Kidney epithelial cell (primary cell): ENCODE data around the gene MYO5A. TPM values are rescaled to one million over a fixed set of nuclear protein-coding genes. Genes with fewer than 3 reads are reported as not detected.

ENCODE experiments used
- DNase-seq: peaks from one replicate; pipeline ENCODE4 v3.0.0-alpha.2; 2010; ENCODE audit warnings: low read depth
- H3K27me3 ChIP-seq: 2 replicates; pipeline ENCODE4 v1.6.0; 2011; ENCODE audit warnings: low read length; ENCODE audit not compliant: control insufficient read depth, insufficient read depth
- H3K36me3 ChIP-seq: 2 replicates; pipeline ENCODE4 v1.5.1; 2011; ENCODE audit warnings: low read length; ENCODE audit not compliant: control insufficient read depth, insufficient read depth
- H3K4me3 ChIP-seq: 2 replicates; pipeline ENCODE4 v1.5.1; 2011; ENCODE audit warnings: low read depth, mild to moderate bottlenecking, control low read depth, low read length
- total RNA-seq: library from RNA; depleted of rRNA; stranded (reverse); fragments of >200 nt; gene quantifications from 2 replicates; pipeline ENCODE4 v1.2.3, GENCODE V29; 2015
- TF ChIP-seq, protein P1 (sequence below): IDR thresholded peaks from 2 replicates; pipeline ENCODE4 v1.5.1; 2011; ENCODE audit warnings: mild to moderate bottlenecking, moderate library complexity, low read length, control low read depth, inconsistent platforms; ENCODE audit not compliant: insufficient read depth, poor library complexity, severe bottlenecking

MYO5A gene
- total RNA-seq, 1 donor from 2014 or later: 31.4 TPM

DNA sequence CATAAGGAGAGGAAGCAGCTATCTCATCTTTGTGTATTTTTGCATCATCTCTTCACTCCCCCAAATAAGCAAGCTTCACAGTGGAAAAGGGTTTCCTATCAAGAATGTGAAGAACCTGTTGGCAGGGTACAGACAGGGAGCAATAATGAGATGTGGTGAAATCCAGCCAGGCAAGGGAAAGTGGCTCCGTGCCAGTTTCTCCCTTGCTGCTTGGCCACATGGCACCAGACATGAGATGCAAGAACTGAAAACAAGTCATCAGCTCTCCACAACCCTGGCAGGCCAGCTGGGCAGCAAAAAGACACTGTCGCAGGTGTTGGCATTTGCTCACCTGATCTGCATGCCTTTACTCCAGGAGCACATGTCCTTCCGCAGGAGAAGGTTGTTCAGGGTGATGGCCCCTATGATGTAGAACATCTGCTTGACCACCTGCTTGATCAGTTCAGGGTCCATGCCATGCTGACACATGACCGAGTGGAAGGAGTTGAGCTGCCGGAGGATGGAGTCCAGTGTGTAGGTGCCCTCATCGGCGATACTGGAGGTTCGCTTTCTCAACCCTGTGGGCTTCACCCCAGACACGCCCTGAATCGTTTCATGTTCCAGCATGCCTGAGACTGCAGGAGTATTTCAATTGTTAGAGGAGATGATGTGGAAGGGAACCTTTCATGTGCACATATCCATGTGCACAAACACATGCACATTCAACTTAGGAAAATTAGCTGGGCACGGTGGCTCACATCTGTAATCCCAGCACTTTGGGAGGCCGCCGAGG, 209.8 kb downstream of the MYO5A start:
- DNase-seq: no peak
- TF ChIP-seq, protein P1, sequence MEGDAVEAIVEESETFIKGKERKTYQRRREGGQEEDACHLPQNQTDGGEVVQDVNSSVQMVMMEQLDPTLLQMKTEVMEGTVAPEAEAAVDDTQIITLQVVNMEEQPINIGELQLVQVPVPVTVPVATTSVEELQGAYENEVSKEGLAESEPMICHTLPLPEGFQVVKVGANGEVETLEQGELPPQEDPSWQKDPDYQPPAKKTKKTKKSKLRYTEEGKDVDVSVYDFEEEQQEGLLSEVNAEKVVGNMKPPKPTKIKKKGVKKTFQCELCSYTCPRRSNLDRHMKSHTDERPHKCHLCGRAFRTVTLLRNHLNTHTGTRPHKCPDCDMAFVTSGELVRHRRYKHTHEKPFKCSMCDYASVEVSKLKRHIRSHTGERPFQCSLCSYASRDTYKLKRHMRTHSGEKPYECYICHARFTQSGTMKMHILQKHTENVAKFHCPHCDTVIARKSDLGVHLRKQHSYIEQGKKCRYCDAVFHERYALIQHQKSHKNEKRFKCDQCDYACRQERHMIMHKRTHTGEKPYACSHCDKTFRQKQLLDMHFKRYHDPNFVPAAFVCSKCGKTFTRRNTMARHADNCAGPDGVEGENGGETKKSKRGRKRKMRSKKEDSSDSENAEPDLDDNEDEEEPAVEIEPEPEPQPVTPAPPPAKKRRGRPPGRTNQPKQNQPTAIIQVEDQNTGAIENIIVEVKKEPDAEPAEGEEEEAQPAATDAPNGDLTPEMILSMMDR: no peak
- Histone ChIP-seq H3K27me3 (no peaks in the 10 kb centered on the region), H3K36me3 (peaks cover 1% of the 10 kb centered on the region), H3K4me3 (no peak overlapping the region)

DNA sequence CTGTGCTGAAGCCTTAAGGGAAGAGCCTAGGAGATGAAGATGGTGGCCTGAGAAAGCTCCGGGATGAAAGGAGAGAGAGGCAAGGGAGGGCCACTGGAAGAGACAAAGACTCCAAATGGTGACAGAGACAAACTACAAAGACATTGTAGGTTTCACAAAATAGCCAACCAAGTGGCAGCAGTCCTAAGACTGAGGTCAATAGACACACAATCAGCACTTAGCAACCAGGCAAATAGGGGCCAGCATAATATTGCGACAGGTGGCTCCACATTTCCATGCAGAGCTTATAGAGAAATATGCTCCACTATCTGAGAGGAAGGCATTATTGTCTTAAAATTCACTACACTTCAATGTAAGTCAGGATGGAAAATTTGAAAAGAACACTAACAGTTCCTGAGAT, 211.0 kb downstream of the MYO5A start:
- Histone ChIP-seq H3K27me3 (no peaks in the 10 kb centered on the region), H3K36me3 (peaks cover 1% of the 10 kb centered on the region), H3K4me3 (no peak overlapping the region)
- no peak for DNase-seq
- TF ChIP-seq, protein P1: no peak

DNA sequence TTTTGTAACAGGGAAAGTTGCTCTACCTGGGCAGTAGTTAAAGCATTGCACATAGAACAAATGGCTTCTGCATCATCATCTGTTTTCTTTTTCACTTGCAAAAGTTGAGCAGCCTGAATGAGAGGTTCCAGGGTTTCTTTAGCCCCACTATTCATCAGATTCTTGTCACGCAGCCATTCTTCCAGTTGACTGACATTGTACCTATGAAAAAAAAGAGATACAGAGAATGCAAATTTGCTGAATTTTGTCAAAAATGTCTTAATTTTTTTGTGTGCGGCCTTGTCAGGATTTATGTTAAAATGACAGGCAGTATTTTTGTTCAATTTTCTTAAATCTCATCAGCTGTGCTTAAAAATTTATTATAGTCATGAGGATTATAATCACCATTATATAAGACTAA, 211.7 kb downstream of the MYO5A start:
- Histone ChIP-seq H3K4me3 (no peak overlapping the region), H3K27me3 (no peaks in the 10 kb centered on the region), H3K36me3 (peaks cover 1% of the 10 kb centered on the region)
- TF ChIP-seq, protein P1: no peak
- DNase-seq: no peak

DNA sequence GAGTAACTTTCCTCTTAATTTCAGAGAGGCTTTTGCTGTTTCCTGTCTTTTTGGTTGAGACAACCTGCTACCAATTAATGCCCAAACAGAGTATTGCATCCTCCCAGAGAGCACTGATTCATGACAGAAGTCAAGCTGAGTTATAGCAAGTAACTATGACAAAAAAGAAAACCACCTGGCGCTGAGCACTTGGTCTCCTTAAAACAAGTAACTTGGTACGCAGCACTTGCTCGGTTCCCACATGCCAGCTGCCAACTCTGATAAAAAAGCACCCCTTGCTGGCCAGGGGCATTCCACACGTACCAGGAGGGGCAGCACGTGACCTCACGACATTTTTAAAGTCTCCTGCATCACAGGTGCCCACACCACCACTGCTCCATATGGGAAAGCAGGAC, 219.5 kb downstream of the MYO5A start:
- TF ChIP-seq, protein P1: no peak
- no peaks in the 10 kb centered on the region for H3K27me3 ChIP-seq
- no peaks in the 10 kb centered on the region for H3K36me3 ChIP-seq
- no peak for DNase-seq
- H3K4me3 ChIP-seq: no peak overlapping the region

DNA sequence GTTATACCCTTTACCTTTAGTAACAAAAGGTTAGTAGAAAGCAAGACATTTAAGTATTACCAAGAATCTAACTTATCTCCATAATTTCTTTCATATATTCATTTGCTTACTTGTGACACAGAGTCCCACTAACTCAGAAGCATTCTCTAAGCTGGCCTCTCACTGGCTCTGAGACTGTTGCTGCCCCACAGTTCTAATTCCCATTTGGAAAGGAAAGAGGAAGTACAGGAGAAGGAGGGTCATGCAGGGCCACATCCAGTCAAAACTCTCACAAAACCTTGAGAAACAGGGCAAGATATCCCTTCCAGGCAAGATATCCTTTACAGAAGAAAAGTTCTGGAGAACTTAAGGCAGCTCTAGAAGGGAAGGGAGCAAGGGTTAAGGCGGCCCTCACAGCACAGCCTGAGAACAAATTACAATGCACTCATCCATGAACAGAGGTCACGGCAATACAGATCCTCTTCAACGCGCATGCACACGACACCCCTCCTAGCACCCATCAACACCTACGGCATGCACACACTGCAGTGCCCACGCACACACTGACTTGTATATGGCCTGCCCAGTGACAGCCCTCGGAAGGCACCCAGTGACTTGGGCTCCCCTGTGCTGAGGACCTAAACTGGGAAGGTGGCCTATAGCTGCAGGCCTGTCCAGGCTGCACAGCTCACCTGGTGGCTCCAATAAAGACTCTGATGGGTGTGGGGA, 220.1 kb downstream of the MYO5A start:
- H3K27me3 ChIP-seq: no peaks in the 10 kb centered on the region
- TF ChIP-seq, protein P1: no peak
- no peak overlapping the region for H3K4me3 ChIP-seq
- DNase-seq: no peak
- no peaks in the 10 kb centered on the region for H3K36me3 ChIP-seq
